GM12878 (cell line): ENCODE measurements around the gene DYRK4. TPM values are rescaled to one million over a fixed set of nuclear protein-coding genes. Genes with fewer than 3 reads are reported as not detected.

Experiments
- ATAC-seq: fragments of 200-7000 bp; cut with Tn5 transposase; 3 replicates; pipeline ENCODE4 v1.9.1; 2020; ENCODE audit warnings: mild to moderate bottlenecking, moderate library complexity
- BruUV-seq: library from RNA; stranded (reverse); fragments of 400-500 nt; replicated peaks from 2 replicates; lab custom pipeline; 2021; lab: Mats Ljungman, UMichigan
- CTCF ChIA-PET: fragments of 300-600 bp; sonication (Branson Sonifier 250); formaldehyde crosslinking; extraction: SDS; loops from one replicate; lab custom pipeline; 2021; ENCODE audit warnings: inconsistent platforms; lab: Yijun Ruan, JAX
- POLR2A ChIA-PET: fragments of 350-600 bp; formaldehyde crosslinking; extraction: SDS; loops from one replicate; lab custom pipeline; 2021; ENCODE audit warnings: inconsistent platforms; lab: Charles Lee
- RAD21 ChIA-PET: fragments of 300-600 bp; sonication (Branson Sonifier 250); formaldehyde crosslinking; loops from one replicate; lab custom pipeline; 2023; ENCODE audit warnings: antibody characterized with exemption; ENCODE audit not compliant: unreplicated experiment; lab: Charles Lee
- SMC1A ChIA-PET: fragments of 300-600 bp; sonication (Branson Sonifier 250); formaldehyde crosslinking; loops from one replicate; lab custom pipeline; 2023; ENCODE audit not compliant: unreplicated experiment, uncharacterized antibody; lab: Charles Lee
- DNase-seq: peaks from one replicate; pipeline ENCODE4 v3.0.0-alpha.2; 2011; ENCODE audit warnings: low read depth, low spot score
- FAIRE-seq: peaks from 3 replicates; lab custom pipeline; 2011; peaks lifted over from hg19 to GRCh38; lab: Jason Lieb, UNC
- H2AFZ ChIP-seq: 2 replicates; pipeline ENCODE4 v1.6.0; 2011; ENCODE audit warnings: low read depth, low read length, control low read depth; ENCODE audit not compliant: control insufficient read depth
- H3K27ac ChIP-seq: 2 replicates; pipeline ENCODE4 v1.5.1; 2011; ENCODE audit warnings: control low read depth; ENCODE audit not compliant: control insufficient read depth, insufficient read depth
- H3K27me3 ChIP-seq, 2 experiments: replicated peaks in 1 of 2; 2 replicates each; pipeline versions ENCODE4 v1.6.0 to v1.6.1; 2011; ENCODE audit warnings: low read length in 1 of 2; ENCODE audit not compliant: control insufficient read depth in 2 of 2, insufficient read depth in 2 of 2
- H3K36me3 ChIP-seq, 2 experiments: 2 replicates each; pipeline ENCODE4 v1.5.1; 2011; ENCODE audit warnings: low read length in 1 of 2; ENCODE audit not compliant: control insufficient read depth in 2 of 2, insufficient read depth in 2 of 2
- H3K4me1 ChIP-seq: 2 replicates; pipeline ENCODE4 v1.6.1; 2011; ENCODE audit warnings: mild to moderate bottlenecking, low read length, moderate library complexity, mixed read lengths; ENCODE audit not compliant: control insufficient read depth, insufficient read depth
- H3K4me2 ChIP-seq: 2 replicates; pipeline ENCODE4 v1.6.0; 2011; ENCODE audit warnings: control low read depth; ENCODE audit not compliant: control insufficient read depth, insufficient read depth
- H3K4me3 ChIP-seq: fragments of 200-600 bp; sonication (generic); 2 replicates; pipeline ENCODE4 v1.5.1; 2016
- H3K79me2 ChIP-seq: 2 replicates; pipeline ENCODE4 v1.6.0; 2011; ENCODE audit warnings: low read length; ENCODE audit not compliant: control insufficient read depth, insufficient read depth
- H3K9ac ChIP-seq: 2 replicates; pipeline ENCODE4 v1.8.0; 2011; ENCODE audit warnings: low read length, control low read depth, mixed read lengths; ENCODE audit not compliant: control insufficient read depth, insufficient read depth
- H3K9me3 ChIP-seq: replicated peaks from 3 replicates; pipeline ENCODE4 v1.5.1; 2011; ENCODE audit warnings: mild to moderate bottlenecking, low read length; ENCODE audit not compliant: control insufficient read depth, insufficient read depth
- H4K20me1 ChIP-seq: 2 replicates; pipeline ENCODE4 v1.6.0; 2011; ENCODE audit not compliant: control insufficient read depth, insufficient read depth
- CREB1 ChIP-seq: IDR thresholded peaks from 2 replicates; pipeline ENCODE4 v1.6.1; 2012; ENCODE audit warnings: low read depth, mild to moderate bottlenecking, inconsistent platforms
- POU2F2 ChIP-seq: IDR thresholded peaks from 3 replicates; pipeline ENCODE4 v1.6.1; 2011; ENCODE audit warnings: low read depth, mild to moderate bottlenecking, low read length, borderline replicate concordance
- RFX5 ChIP-seq: IDR thresholded peaks from 2 replicates; pipeline ENCODE4 v1.6.1; 2011; ENCODE audit warnings: low read depth, low read length, improper control_type of control experiment
- STAT1 ChIP-seq: fragments of 450-650 bp; conservative IDR thresholded peaks from 2 replicates; pipeline ENCODE4 v1.6.1; 2014; ENCODE audit warnings: antibody characterized with exemption, mild to moderate bottlenecking
- WGBS: methylation state at CpG from one replicate; pipeline ENCODE4 v1.1.6; 2016; ENCODE audit warnings: low lambda C conversion rate; ENCODE audit not compliant: insufficient replicate concordance, insufficient coverage; ENCODE audit errors: missing lambda C conversion rate; 5-methylcytosine and 5-hydroxymethylcytosine counted together
- in situ Hi-C: fragments of 300-500 bp; cut with MboI; formaldehyde crosslinking; loops from 9 replicates; pipeline ENCODE4 v1.14.3; 2018; ENCODE audit warnings: mixed read lengths
- intact Hi-C: fragments of 100-400 bp; cut with micrococcal nuclease; formaldehyde crosslinking; loops from one replicate; pipeline ENCODE4 v1.14.2; 2022; ENCODE audit not compliant: unreplicated experiment
- polyA plus RNA-seq, 11 experiments: library from polyadenylated mRNA; depleted of rRNA in 4 of 11; unstranded in 6 of 11; stranded (reverse) in 5 of 11; fragments of >200 nt; fragmentation: Nextera tagmentation in 4 of 11; fragmentation: Illumina TruSeq in 1 of 11; extraction: Ambion mirVana in 4 of 11; extraction: Trizol in 1 of 11; gene quantifications; 1 replicate in 1 of 11; 2 replicates in 10 of 11; pipeline versions ENCODE4 v1.2.1 to v1.2.3, GENCODE V29; 2011 to 2016; ENCODE audit warnings: inconsistent platforms in 2 of 11, missing spikeins in 2 of 11, low read depth in 1 of 11
- total RNA-seq, 4 experiments: library from RNA; depleted of rRNA in 3 of 4; stranded (reverse); fragments of >200 nt in 3 of 4; fragmentation: Illumina TruSeq in 1 of 4; extraction: Trizol in 1 of 4; gene quantifications; 2 replicates each; pipeline versions ENCODE4 v1.2.1 to v1.2.3, GENCODE V29; 2013 to 2021
- TF ChIP-seq, protein P1 (sequence below): IDR thresholded peaks from 2 replicates; pipeline ENCODE4 v1.6.1; 2012; ENCODE audit warnings: low read depth, low read length, improper control_type of control experiment
- TF ChIP-seq, protein P2 (sequence below): fragments of 450-650 bp; IDR thresholded peaks from 2 replicates; pipeline ENCODE4 v1.6.1; 2017; ENCODE audit warnings: low read depth, mild to moderate bottlenecking, moderate library complexity
- TF ChIP-seq, protein P3 (sequence below): fragments of 450-650 bp; IDR thresholded peaks from 2 replicates; pipeline ENCODE4 v1.6.1; 2016; ENCODE audit warnings: mild to moderate bottlenecking, moderate library complexity, borderline replicate concordance
- TF ChIP-seq, protein P4 (sequence below): fragments of 450-650 bp; IDR thresholded peaks from 2 replicates; pipeline ENCODE4 v1.6.1; 2017; ENCODE audit warnings: mild to moderate bottlenecking, low read depth, inconsistent platforms; ENCODE audit not compliant: poor library complexity, severe bottlenecking

The DYRK4 gene
- total and polyA plus RNA-seq, 10 of the 15 experiments (the other 5 are each of a cell fraction or from before 2014, with no cell fraction given), result 30.8 to 66.7 (median 46.8) TPM

DNA sequence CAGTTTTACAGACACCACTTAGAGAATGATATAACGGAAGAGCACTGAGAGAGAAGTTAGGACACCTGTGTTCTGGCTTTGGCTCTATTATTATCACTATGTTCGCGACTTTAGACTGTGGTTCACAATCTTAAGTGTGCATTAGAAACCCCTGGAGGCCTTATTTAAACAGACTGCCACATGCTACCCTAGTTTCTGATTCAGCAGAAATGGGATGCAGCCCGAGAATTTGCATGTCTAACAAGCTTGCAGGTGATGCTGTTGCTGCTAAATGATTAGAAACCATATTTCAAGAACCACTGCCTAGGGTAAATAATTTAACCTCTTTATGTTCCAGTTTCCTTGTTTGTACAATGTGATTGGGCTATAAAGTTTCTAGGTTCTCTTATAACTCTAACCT, 26.9 kb upstream of the DYRK4 start:
- CTCF ChIA-PET, result interaction anchor here (0.6 to 1.4 kb wide), 7 partner anchors 9 to 1582 kb away, joined by 3 to 4 read pairs (median 3); no protein-coding TSS in a partner anchor
- intact Hi-C loops, result loop anchor here (5.0 kb wide), 1 partner anchor 213 kb away; the partner anchor contains the start of gene TIGAR
- Histone ChIP-seq H3K27ac (no peak overlapping the region), H4K20me1 (no peaks in the 10 kb centered on the region), H3K4me3 (no peak overlapping the region), H3K36me3 (peaks cover 2 to 12% of the 10 kb centered on the region in 2 experiments), H3K4me2 (peak overlapping the region; percentile 64), H3K9ac (no peak overlapping the region), H3K4me1 (peaks cover 15% of the 10 kb centered on the region), H3K9me3 (no peaks in the 10 kb centered on the region), H3K79me2 (peaks cover 33% of the 10 kb centered on the region), H3K27me3 (no peaks in the 10 kb centered on the region), H2AFZ (no peak overlapping the region; the same call in 1 of the 2 replicates)
- TF ChIP-seq, protein P1, sequence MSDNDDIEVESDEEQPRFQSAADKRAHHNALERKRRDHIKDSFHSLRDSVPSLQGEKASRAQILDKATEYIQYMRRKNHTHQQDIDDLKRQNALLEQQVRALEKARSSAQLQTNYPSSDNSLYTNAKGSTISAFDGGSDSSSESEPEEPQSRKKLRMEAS, result no peak
- TF ChIP-seq STAT1 (no peak), CREB1 (no peak), RFX5 (no peak), POU2F2 (peak; percentile 44; the same call in 1 of the 3 replicates)
- TF ChIP-seq, protein P2, sequence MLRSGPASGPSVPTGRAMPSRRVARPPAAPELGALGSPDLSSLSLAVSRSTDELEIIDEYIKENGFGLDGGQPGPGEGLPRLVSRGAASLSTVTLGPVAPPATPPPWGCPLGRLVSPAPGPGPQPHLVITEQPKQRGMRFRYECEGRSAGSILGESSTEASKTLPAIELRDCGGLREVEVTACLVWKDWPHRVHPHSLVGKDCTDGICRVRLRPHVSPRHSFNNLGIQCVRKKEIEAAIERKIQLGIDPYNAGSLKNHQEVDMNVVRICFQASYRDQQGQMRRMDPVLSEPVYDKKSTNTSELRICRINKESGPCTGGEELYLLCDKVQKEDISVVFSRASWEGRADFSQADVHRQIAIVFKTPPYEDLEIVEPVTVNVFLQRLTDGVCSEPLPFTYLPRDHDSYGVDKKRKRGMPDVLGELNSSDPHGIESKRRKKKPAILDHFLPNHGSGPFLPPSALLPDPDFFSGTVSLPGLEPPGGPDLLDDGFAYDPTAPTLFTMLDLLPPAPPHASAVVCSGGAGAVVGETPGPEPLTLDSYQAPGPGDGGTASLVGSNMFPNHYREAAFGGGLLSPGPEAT, result no peak
- TF ChIP-seq, protein P3, sequence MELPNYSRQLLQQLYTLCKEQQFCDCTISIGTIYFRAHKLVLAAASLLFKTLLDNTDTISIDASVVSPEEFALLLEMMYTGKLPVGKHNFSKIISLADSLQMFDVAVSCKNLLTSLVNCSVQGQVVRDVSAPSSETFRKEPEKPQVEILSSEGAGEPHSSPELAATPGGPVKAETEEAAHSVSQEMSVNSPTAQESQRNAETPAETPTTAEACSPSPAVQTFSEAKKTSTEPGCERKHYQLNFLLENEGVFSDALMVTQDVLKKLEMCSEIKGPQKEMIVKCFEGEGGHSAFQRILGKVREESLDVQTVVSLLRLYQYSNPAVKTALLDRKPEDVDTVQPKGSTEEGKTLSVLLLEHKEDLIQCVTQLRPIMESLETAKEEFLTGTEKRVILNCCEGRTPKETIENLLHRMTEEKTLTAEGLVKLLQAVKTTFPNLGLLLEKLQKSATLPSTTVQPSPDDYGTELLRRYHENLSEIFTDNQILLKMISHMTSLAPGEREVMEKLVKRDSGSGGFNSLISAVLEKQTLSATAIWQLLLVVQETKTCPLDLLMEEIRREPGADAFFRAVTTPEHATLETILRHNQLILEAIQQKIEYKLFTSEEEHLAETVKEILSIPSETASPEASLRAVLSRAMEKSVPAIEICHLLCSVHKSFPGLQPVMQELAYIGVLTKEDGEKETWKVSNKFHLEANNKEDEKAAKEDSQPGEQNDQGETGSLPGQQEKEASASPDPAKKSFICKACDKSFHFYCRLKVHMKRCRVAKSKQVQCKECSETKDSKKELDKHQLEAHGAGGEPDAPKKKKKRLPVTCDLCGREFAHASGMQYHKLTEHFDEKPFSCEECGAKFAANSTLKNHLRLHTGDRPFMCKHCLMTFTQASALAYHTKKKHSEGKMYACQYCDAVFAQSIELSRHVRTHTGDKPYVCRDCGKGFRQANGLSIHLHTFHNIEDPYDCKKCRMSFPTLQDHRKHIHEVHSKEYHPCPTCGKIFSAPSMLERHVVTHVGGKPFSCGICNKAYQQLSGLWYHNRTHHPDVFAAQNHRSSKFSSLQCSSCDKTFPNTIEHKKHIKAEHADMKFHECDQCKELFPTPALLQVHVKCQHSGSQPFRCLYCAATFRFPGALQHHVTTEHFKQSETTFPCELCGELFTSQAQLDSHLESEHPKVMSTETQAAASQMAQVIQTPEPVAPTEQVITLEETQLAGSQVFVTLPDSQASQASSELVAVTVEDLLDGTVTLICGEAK, result no peak
- TF ChIP-seq, protein P4, sequence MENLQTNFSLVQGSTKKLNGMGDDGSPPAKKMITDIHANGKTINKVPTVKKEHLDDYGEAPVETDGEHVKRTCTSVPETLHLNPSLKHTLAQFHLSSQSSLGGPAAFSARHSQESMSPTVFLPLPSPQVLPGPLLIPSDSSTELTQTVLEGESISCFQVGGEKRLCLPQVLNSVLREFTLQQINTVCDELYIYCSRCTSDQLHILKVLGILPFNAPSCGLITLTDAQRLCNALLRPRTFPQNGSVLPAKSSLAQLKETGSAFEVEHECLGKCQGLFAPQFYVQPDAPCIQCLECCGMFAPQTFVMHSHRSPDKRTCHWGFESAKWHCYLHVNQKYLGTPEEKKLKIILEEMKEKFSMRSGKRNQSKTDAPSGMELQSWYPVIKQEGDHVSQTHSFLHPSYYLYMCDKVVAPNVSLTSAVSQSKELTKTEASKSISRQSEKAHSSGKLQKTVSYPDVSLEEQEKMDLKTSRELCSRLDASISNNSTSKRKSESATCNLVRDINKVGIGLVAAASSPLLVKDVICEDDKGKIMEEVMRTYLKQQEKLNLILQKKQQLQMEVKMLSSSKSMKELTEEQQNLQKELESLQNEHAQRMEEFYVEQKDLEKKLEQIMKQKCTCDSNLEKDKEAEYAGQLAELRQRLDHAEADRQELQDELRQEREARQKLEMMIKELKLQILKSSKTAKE, result peak; percentile 50
- RAD21 ChIA-PET, result interaction anchor here (0.9 to 1.4 kb wide), 2 partner anchors 10 to 258 kb away, joined by 3 read pairs; no protein-coding TSS in a partner anchor
- no peak for FAIRE-seq
- POLR2A ChIA-PET, result interaction anchor here (0.6 kb wide), 1 partner anchor 70 kb away, joined by 3 read pairs; no protein-coding TSS in a partner anchor
- DNase-seq, result no peak
- in situ Hi-C loops, result no loop called here
- BruUV-seq, result no TSS peak
- ATAC-seq, result peak; percentile 8
- 0% methylated on average over 4 of the region's 4 CpGs for WGBS
- SMC1A ChIA-PET, result interaction anchor here (0.9 to 1.3 kb wide), 3 partner anchors 8 to 343 kb away, joined by 3 to 4 read pairs (median 4); no protein-coding TSS in a partner anchor
